OCI-LY7 (cell line): ENCODE measurements around the gene TBX2.

Experiments used
- EZH2phosphoT487 ChIP-seq: fragments of 200-600 bp; sonication (generic); IDR thresholded peaks from 2 replicates; pipeline ENCODE4 v1.6.1; 2018; ENCODE audit warnings: low read depth, borderline replicate concordance, mild to moderate bottlenecking, mixed run types, antibody characterized with exemption, low read length, moderate library complexity, mixed read lengths
- TF ChIP-seq, protein P1 (sequence below): fragments of 200-600 bp; sonication (generic); conservative IDR thresholded peaks from 2 replicates; pipeline ENCODE4 v1.5.1; 2014; ENCODE audit warnings: mild to moderate bottlenecking, antibody characterized with exemption, low read length, moderate library complexity, mixed read lengths

DNA sequence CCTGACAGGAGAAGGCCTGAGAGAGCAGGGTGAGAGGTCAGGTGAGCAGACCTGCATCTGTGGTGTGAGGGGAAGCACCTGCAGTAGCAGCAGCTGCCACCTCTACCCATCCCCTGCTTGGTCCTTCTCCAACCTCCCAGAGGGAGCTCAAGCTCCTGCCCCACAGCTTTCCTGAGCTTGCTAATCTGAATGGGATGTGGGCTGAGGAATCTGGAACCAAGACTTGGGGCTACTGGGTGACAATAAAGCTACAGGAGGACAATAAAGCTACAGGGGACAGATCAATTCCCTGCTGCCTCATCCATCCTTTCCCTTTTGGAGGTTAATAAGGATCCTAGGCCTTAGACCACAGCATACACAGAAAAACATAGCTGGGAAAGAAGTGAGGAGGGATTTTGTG is 47.7 kb downstream of the TBX2 start:
- TF ChIP-seq, protein P1, sequence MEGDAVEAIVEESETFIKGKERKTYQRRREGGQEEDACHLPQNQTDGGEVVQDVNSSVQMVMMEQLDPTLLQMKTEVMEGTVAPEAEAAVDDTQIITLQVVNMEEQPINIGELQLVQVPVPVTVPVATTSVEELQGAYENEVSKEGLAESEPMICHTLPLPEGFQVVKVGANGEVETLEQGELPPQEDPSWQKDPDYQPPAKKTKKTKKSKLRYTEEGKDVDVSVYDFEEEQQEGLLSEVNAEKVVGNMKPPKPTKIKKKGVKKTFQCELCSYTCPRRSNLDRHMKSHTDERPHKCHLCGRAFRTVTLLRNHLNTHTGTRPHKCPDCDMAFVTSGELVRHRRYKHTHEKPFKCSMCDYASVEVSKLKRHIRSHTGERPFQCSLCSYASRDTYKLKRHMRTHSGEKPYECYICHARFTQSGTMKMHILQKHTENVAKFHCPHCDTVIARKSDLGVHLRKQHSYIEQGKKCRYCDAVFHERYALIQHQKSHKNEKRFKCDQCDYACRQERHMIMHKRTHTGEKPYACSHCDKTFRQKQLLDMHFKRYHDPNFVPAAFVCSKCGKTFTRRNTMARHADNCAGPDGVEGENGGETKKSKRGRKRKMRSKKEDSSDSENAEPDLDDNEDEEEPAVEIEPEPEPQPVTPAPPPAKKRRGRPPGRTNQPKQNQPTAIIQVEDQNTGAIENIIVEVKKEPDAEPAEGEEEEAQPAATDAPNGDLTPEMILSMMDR = no peak
- no peak for TF ChIP-seq EZH2phosphoT487
